Suprapubic skin (tissue), 4 donors: ENCODE measurements around the gene TAS1R3. TPM values are rescaled to one million over a fixed set of nuclear protein-coding genes. Genes with fewer than 3 reads are reported as not detected.

Experiments used
- DNase-seq, 2 donors: peaks; one replicate each; pipeline ENCODE4 v3.0.0-alpha.2; 2019; ENCODE audit warnings: low spot score in 2 of 2
- H3K27ac ChIP-seq: fragments of 200-600 bp; sonication (generic); one replicate; pipeline ENCODE4 v1.5.1; 2019
- H3K27me3 ChIP-seq: fragments of 200-600 bp; sonication (generic); one replicate; pipeline ENCODE4 v1.5.1; 2019
- H3K36me3 ChIP-seq: fragments of 200-600 bp; sonication (generic); one replicate; pipeline ENCODE4 v1.5.1; 2019
- H3K4me1 ChIP-seq: fragments of 200-600 bp; sonication (generic); one replicate; pipeline ENCODE4 v1.5.1; 2019
- H3K4me3 ChIP-seq: fragments of 200-600 bp; sonication (generic); one replicate; pipeline ENCODE4 v1.5.1; 2019; ENCODE audit warnings: mild to moderate bottlenecking
- H3K9me3 ChIP-seq: fragments of 200-600 bp; sonication (generic); one replicate; pipeline ENCODE4 v1.5.1; 2019
- CTCF ChIP-seq, 2 donors: fragments of 200-600 bp in 1 of 2; fragments of 450-650 bp in 1 of 2; sonication (generic) in 1 of 2; IDR thresholded peaks; one replicate each; pipeline ENCODE4 v1.5.1; 2016 to 2019; ENCODE audit warnings: antibody characterized with exemption in 2 of 2, mild to moderate bottlenecking in 1 of 2, moderate library complexity in 1 of 2
- EP300 ChIP-seq: sonication (generic); formaldehyde crosslinking; IDR thresholded peaks from one replicate; pipeline ENCODE4 v1.6.1; 2017; ENCODE audit warnings: antibody characterized with exemption
- POLR2A ChIP-seq, 2 donors: fragments of 450-650 bp; IDR thresholded peaks; one replicate each; pipeline ENCODE4 v1.6.1; 2017; ENCODE audit warnings: antibody characterized with exemption in 2 of 2, mild to moderate bottlenecking in 2 of 2, moderate library complexity in 2 of 2
- POLR2AphosphoS5 ChIP-seq, 3 donors: sonication (generic); formaldehyde crosslinking; IDR thresholded peaks; one replicate each; pipeline ENCODE4 v1.6.1; 2017; ENCODE audit warnings: antibody characterized with exemption in 3 of 3
- WGBS: methylation state at CpG from one replicate; pipeline ENCODE4 v1.1.5; 2018; 5-methylcytosine and 5-hydroxymethylcytosine counted together
- total RNA-seq, 4 donors: library from RNA; depleted of rRNA; stranded (reverse); fragments of >200 nt; gene quantifications; one replicate each; pipeline ENCODE4 v1.1.0, GENCODE V29; 2016

The TAS1R3 gene
- total RNA-seq, 4 donors from 2014 or later: 0.56 to 1.8 (median 0.82) TPM

DNA sequence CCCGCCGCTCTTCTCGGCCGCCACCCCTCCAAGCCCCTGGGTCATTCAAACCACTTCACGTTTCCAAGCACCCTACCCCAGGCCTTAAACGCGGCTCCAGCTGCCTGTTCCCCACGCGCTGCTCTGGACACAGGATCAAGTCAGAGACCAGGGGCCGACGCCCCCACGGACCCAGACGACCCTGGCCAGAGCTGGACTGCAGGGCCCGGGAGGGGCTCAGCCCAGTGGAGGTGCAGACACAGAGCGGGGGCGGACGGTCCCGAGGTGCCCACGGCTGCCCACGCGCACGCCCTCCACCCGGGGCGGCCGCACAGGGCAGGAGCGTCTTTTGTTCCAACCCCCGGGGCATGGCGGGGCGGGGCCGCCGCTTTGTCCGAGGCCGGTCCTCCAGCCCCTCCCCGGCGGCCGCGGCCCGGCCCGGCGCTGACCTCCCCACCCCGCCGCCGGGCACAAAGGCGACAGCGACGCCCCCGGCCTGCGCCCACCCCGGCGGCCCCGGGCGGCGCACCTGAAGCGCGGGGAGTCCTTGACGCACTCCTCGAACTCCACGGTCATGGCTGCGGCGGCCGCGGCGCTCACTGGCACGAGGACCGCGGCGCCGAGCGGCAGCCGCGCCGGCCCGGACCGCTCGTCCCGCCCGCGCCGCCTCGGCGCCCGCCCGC is 23.7 kb upstream of the TAS1R3 start:
- peaks cover 75% of the 10 kb centered on the region for H3K4me1 ChIP-seq
- H3K36me3 ChIP-seq: peaks cover 18% of the 10 kb centered on the region
- TF ChIP-seq EP300 (no peak), POLR2A (IDR thresholded peaks at IDR 0.05) (peak in 1 of 2 donors; percentile 26)
- H3K4me3 ChIP-seq: peak overlapping the region; percentile 65
- H3K27me3 ChIP-seq: no peaks in the 10 kb centered on the region
- WGBS: under 1% methylated on average over 23 of the region's 83 CpGs
- no peaks in the 10 kb centered on the region for H3K9me3 ChIP-seq
- peak overlapping the region; percentile 93 for H3K27ac ChIP-seq
- DNase-seq: no peak

GRCh38 chr1:1307923-1308755 is 22.9 kb upstream of the TAS1R3 start, which contains the start of the genes ACAP3 and PUSL1:
Gene ACAP3 (minus strand): TSS chr1:1307930. CDS start chr1:1307815, 115 bp downstream.
Gene PUSL1 (plus strand): TSS chr1:1308597. CDS start chr1:1308644, 47 bp downstream.
- WGBS: 0% methylated on average over 36 of the region's 131 CpGs
- H3K27ac ChIP-seq: peak within 1 kb of the TSS; percentile 93
- H3K4me3 ChIP-seq: peak within 1 kb of the TSS; percentile 65
- peaks cover 68% of the 10 kb centered on the region for H3K4me1 ChIP-seq
- H3K36me3 ChIP-seq: peaks cover 26% of the 10 kb centered on the region
- no peak for TF ChIP-seq POLR2A (IDR thresholded peaks at IDR 0.05)
- TF ChIP-seq EP300: no peak
- TF ChIP-seq POLR2AphosphoS5 (IDR thresholded peaks at IDR 0.05): peak in 2 of 3 donors; percentile 79 to 94
- TF ChIP-seq CTCF (IDR thresholded peaks at IDR 0.05): no peak
- H3K9me3 ChIP-seq: no peaks in the 10 kb centered on the region
- no peaks in the 10 kb centered on the region for H3K27me3 ChIP-seq
- peak; percentile 96 for DNase-seq

GRCh38 chr1:1308756-1309250 is 22.3 kb upstream of the TAS1R3 start:
- DNase-seq: no peak
- no peaks in the 10 kb centered on the region for H3K9me3 ChIP-seq
- peaks cover 61% of the 10 kb centered on the region for H3K4me1 ChIP-seq
- peak overlapping the region; percentile 65 for H3K4me3 ChIP-seq
- peaks cover 32% of the 10 kb centered on the region for H3K36me3 ChIP-seq
- no peaks in the 10 kb centered on the region for H3K27me3 ChIP-seq
- no peak for TF ChIP-seq POLR2A (IDR thresholded peaks at IDR 0.05)
- no peak for TF ChIP-seq POLR2AphosphoS5 (IDR thresholded peaks at IDR 0.05)
- TF ChIP-seq CTCF (IDR thresholded peaks at IDR 0.05): no peak
- TF ChIP-seq EP300: no peak
- WGBS: 3% methylated on average over 14 of the region's 66 CpGs
- peak overlapping the region; percentile 93 for H3K27ac ChIP-seq

GRCh38 chr1:1309251-1310108 is 21.6 kb upstream of the TAS1R3 start:
- 58% methylated on average over 18 of the region's 57 CpGs for WGBS
- Histone ChIP-seq H3K4me1 (peaks cover 54% of the 10 kb centered on the region), H3K4me3 (peak overlapping the region; percentile 65), H3K27me3 (no peaks in the 10 kb centered on the region), H3K36me3 (peaks cover 39% of the 10 kb centered on the region), H3K9me3 (no peaks in the 10 kb centered on the region), H3K27ac (peak overlapping the region; percentile 93)
- TF ChIP-seq EP300: no peak
- peak in 1 of 3 donors; percentile 7 for TF ChIP-seq POLR2AphosphoS5 (IDR thresholded peaks at IDR 0.05)
- no peak for DNase-seq

DNA sequence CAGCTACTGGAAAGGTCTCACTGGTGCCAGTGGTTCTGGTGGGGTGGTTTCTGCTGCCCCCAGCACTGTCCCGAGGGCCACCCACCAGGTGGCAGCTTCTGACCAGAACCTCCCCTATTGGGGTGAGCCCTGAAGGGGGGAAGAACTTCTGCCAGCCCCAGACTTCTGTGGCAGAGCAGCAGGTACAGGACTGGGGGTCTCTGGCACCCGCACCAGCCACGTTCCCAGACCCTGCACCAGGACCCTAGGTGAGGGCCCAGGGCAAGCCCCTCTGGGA is 21.0 kb upstream of the TAS1R3 start:
- H3K36me3 ChIP-seq: peaks cover 45% of the 10 kb centered on the region
- H3K4me1 ChIP-seq: peaks cover 49% of the 10 kb centered on the region
- no peaks in the 10 kb centered on the region for H3K9me3 ChIP-seq
- H3K27ac ChIP-seq: peak overlapping the region; percentile 93
- H3K4me3 ChIP-seq: peak overlapping the region; percentile 65
- WGBS: no CpG with 5 or more reads among the region's 3 CpGs
- DNase-seq: no peak
- TF ChIP-seq EP300 (no peak), POLR2A (IDR thresholded peaks at IDR 0.05) (no peak), CTCF (IDR thresholded peaks at IDR 0.05) (no peak), POLR2AphosphoS5 (IDR thresholded peaks at IDR 0.05) (no peak)
- H3K27me3 ChIP-seq: no peaks in the 10 kb centered on the region
